Activated naive CD8-positive, alpha-beta T cell (primary cell): ENCODE results near the gene PWWP2B.
"Not testable (repeated sequence)": the region's sequence is repeated elsewhere in the genome, so short reads cannot be mapped to it uniquely, and the experiment has no call there.

Experiments used
- H3K27ac Mint-ChIP-seq: one replicate; pipeline ENCODE4 v1.8.0; 2021; ENCODE audit warnings: mixed read lengths
- H3K27me3 Mint-ChIP-seq: one replicate; pipeline ENCODE4 v1.8.0; 2021; ENCODE audit warnings: mixed read lengths
- H3K36me3 Mint-ChIP-seq: one replicate; pipeline ENCODE4 v1.8.0; 2021; ENCODE audit warnings: mixed read lengths
- H3K4me1 Mint-ChIP-seq: one replicate; pipeline ENCODE4 v1.8.0; 2021; ENCODE audit warnings: low read depth, mixed read lengths
- H3K4me3 Mint-ChIP-seq: one replicate; pipeline ENCODE4 v1.8.0; 2021; ENCODE audit warnings: mild to moderate bottlenecking, mixed read lengths
- H3K9me3 Mint-ChIP-seq: one replicate; pipeline ENCODE4 v1.8.0; 2021; ENCODE audit warnings: low read depth, mixed read lengths

Gene PWWP2B

GRCh38 chr10:132397036-132397541, at the start of gene PWWP2B:
Gene PWWP2B (plus strand): TSS chr10:132397200. CDS start chr10:132397227, 27 bp downstream.
- peaks cover 13% of the 10 kb centered on the region for H3K4me1 Mint-ChIP-seq
- H3K9me3 Mint-ChIP-seq = peaks cover 5% of the 10 kb centered on the region
- peak within 1 kb of the TSS; percentile 87 for H3K27ac Mint-ChIP-seq
- H3K27me3 Mint-ChIP-seq = no peaks in the 10 kb centered on the region
- no peaks in the 10 kb centered on the region for H3K36me3 Mint-ChIP-seq
- H3K4me3 Mint-ChIP-seq = peak within 1 kb of the TSS; percentile 86

- H3K4me1 Mint-ChIP-seq = no peaks in the 10 kb centered on the region
- peaks cover 2% of the 10 kb centered on the region for H3K36me3 Mint-ChIP-seq
- H3K4me3 Mint-ChIP-seq = no peak overlapping the region
- H3K27me3 Mint-ChIP-seq = no peaks in the 10 kb centered on the region
- no peaks in the 10 kb centered on the region for H3K9me3 Mint-ChIP-seq
- no peak overlapping the region for H3K27ac Mint-ChIP-seq
Observed at GRCh38 chr10:132347211-132347930, 49.6 kb upstream of the PWWP2B start.

- H3K9me3 Mint-ChIP-seq = no peaks in the 10 kb centered on the region
- H3K27ac Mint-ChIP-seq = no peak overlapping the region
- no peaks in the 10 kb centered on the region for H3K27me3 Mint-ChIP-seq
- H3K4me1 Mint-ChIP-seq = peaks cover 2% of the 10 kb centered on the region
- H3K4me3 Mint-ChIP-seq = no peak overlapping the region
- H3K36me3 Mint-ChIP-seq = no peaks in the 10 kb centered on the region
Observed at GRCh38 chr10:132347931-132348267, 49.1 kb upstream of the PWWP2B start.

GRCh38 chr10:132349766-132350165, 47.2 kb upstream of the PWWP2B start:
- no peak overlapping the region for H3K4me3 Mint-ChIP-seq
- no peaks in the 10 kb centered on the region for H3K9me3 Mint-ChIP-seq
- no peak overlapping the region for H3K27ac Mint-ChIP-seq
- peaks cover 3% of the 10 kb centered on the region for H3K4me1 Mint-ChIP-seq
- no peaks in the 10 kb centered on the region for H3K36me3 Mint-ChIP-seq
- no peaks in the 10 kb centered on the region for H3K27me3 Mint-ChIP-seq

- no peak overlapping the region for H3K27ac Mint-ChIP-seq
- H3K27me3 Mint-ChIP-seq = no peaks in the 10 kb centered on the region
- H3K9me3 Mint-ChIP-seq = no peaks in the 10 kb centered on the region
- H3K4me3 Mint-ChIP-seq = no peak overlapping the region
- no peaks in the 10 kb centered on the region for H3K36me3 Mint-ChIP-seq
- H3K4me1 Mint-ChIP-seq = peaks cover 3% of the 10 kb centered on the region
Observed at GRCh38 chr10:132350391-132350790, 46.6 kb upstream of the PWWP2B start.

- H3K4me3 Mint-ChIP-seq = no peak overlapping the region
- no peaks in the 10 kb centered on the region for H3K36me3 Mint-ChIP-seq
- peaks cover 3% of the 10 kb centered on the region for H3K4me1 Mint-ChIP-seq
- no peaks in the 10 kb centered on the region for H3K9me3 Mint-ChIP-seq
- no peaks in the 10 kb centered on the region for H3K27me3 Mint-ChIP-seq
- no peak overlapping the region for H3K27ac Mint-ChIP-seq
Observed at GRCh38 chr10:132350946-132351345, 46.1 kb upstream of the PWWP2B start.

- Mint-ChIP-seq H3K4me1 (peaks cover 3% of the 10 kb centered on the region), H3K4me3 (no peak overlapping the region), H3K27me3 (no peaks in the 10 kb centered on the region), H3K9me3 (no peaks in the 10 kb centered on the region), H3K36me3 (no peaks in the 10 kb centered on the region), H3K27ac (no peak overlapping the region)
Observed at GRCh38 chr10:132351611-132352010, 45.4 kb upstream of the PWWP2B start.

GRCh38 chr10:132352462-132353308, 44.3 kb upstream of the PWWP2B start:
- not testable (repeated sequence) for H3K27ac Mint-ChIP-seq, H3K36me3 Mint-ChIP-seq, H3K27me3 Mint-ChIP-seq, H3K4me3 Mint-ChIP-seq, H3K9me3 Mint-ChIP-seq, H3K4me1 Mint-ChIP-seq

- Mint-ChIP-seq H3K4me1 (peaks cover 3% of the 10 kb centered on the region), H3K27ac (no peak overlapping the region), H3K4me3 (no peak overlapping the region), H3K36me3 (no peaks in the 10 kb centered on the region), H3K9me3 (no peaks in the 10 kb centered on the region), H3K27me3 (no peaks in the 10 kb centered on the region)
Observed at GRCh38 chr10:132353456-132354355, 43.3 kb upstream of the PWWP2B start.

- Mint-ChIP-seq H3K27me3 (no peaks in the 10 kb centered on the region), H3K4me3 (no peak overlapping the region), H3K36me3 (no peaks in the 10 kb centered on the region), H3K4me1 (peaks cover 3% of the 10 kb centered on the region), H3K27ac (no peak overlapping the region), H3K9me3 (no peaks in the 10 kb centered on the region)
Observed at GRCh38 chr10:132354356-132355094, 42.5 kb upstream of the PWWP2B start.

- no peaks in the 10 kb centered on the region for H3K9me3 Mint-ChIP-seq
- H3K27ac Mint-ChIP-seq = no peak overlapping the region
- no peak overlapping the region for H3K4me3 Mint-ChIP-seq
- no peaks in the 10 kb centered on the region for H3K36me3 Mint-ChIP-seq
- no peaks in the 10 kb centered on the region for H3K27me3 Mint-ChIP-seq
- H3K4me1 Mint-ChIP-seq = peaks cover 3% of the 10 kb centered on the region
Observed at GRCh38 chr10:132355297-132355696, 41.7 kb upstream of the PWWP2B start.

- Mint-ChIP-seq H3K9me3 (no peaks in the 10 kb centered on the region), H3K27me3 (no peaks in the 10 kb centered on the region), H3K4me1 (peaks cover 3% of the 10 kb centered on the region), H3K36me3 (no peaks in the 10 kb centered on the region), H3K27ac (no peak overlapping the region), H3K4me3 (no peak overlapping the region)
Observed at GRCh38 chr10:132355754-132356153, 41.2 kb upstream of the PWWP2B start.

GRCh38 chr10:132356621-132357195, 40.3 kb upstream of the PWWP2B start:
- no peak overlapping the region for H3K4me3 Mint-ChIP-seq
- H3K27me3 Mint-ChIP-seq = no peaks in the 10 kb centered on the region
- no peaks in the 10 kb centered on the region for H3K36me3 Mint-ChIP-seq
- no peak overlapping the region for H3K27ac Mint-ChIP-seq
- peaks cover 3% of the 10 kb centered on the region for H3K4me1 Mint-ChIP-seq
- H3K9me3 Mint-ChIP-seq = no peaks in the 10 kb centered on the region
